MM.1S (cell line): ENCODE data around the gene OSBPL10.

Experiments
- CTCF ChIP-seq: fragments of 300-600 bp; sonication (generic); IDR thresholded peaks from 2 replicates; pipeline ENCODE4 v1.5.1; 2016; ENCODE audit warnings: antibody characterized with exemption, low read length, mixed read lengths
- EZH2 ChIP-seq: fragments of 300-600 bp; sonication (generic); optimal IDR thresholded peaks from 2 replicates; pipeline ENCODE3; 2017; ENCODE audit warnings: low read depth, mild to moderate bottlenecking, antibody characterized with exemption, low read length, mixed read lengths
- EZH2phosphoT487 ChIP-seq: fragments of 300-600 bp; sonication (generic); IDR thresholded peaks from 2 replicates; pipeline ENCODE4 v1.6.1; 2018; ENCODE audit warnings: antibody characterized with exemption, low read length

GRCh38 chr3:31652296-31652695 lies 328.8 kb downstream of the OSBPL10 start:
- TF ChIP-seq CTCF (no peak), EZH2phosphoT487 (no peak), EZH2 (no peak)
